PC-3 (cell line): ENCODE data around the gene AATF. TPM values are rescaled to one million over a fixed set of nuclear protein-coding genes. Genes with fewer than 3 reads are reported as not detected.

ENCODE experiments used
- ATAC-seq: fragments of 200-7000 bp; cut with Tn5 transposase; 2 replicates; pipeline ENCODE4 v1.9.1; 2020; ENCODE audit warnings: mild to moderate bottlenecking, moderate library complexity
- BruUV-seq: library from RNA; stranded (reverse); fragments of 400-500 nt; replicated peaks from 2 replicates; lab custom pipeline; 2021; lab: Mats Ljungman, UMichigan
- CTCF ChIA-PET: fragments of 300-600 bp; sonication (Branson Sonifier 250); formaldehyde crosslinking; loops from one replicate; lab custom pipeline; 2022; ENCODE audit warnings: antibody characterized with exemption; lab: Charles Lee
- POLR2A ChIA-PET: fragments of 300-600 bp; sonication (Branson Sonifier 250); formaldehyde crosslinking; loops from one replicate; lab custom pipeline; 2022; ENCODE audit warnings: antibody characterized with exemption; ENCODE audit not compliant: unreplicated experiment; lab: Charles Lee
- DNase-seq: peaks from one replicate; pipeline ENCODE4 v3.0.0-alpha.2; 2015
- H2AFZ ChIP-seq: fragments of 300-600 bp; sonication (generic); 2 replicates; pipeline ENCODE4 v1.6.0; 2016; ENCODE audit warnings: antibody characterized with exemption, low read length
- H3F3A ChIP-seq: fragments of 300-600 bp; sonication (generic); one replicate; pipeline ENCODE4 v1.6.0; 2017; ENCODE audit warnings: antibody characterized with exemption, low read length, control low read depth, mild to moderate bottlenecking; ENCODE audit not compliant: unreplicated experiment
- H3K27ac ChIP-seq: fragments of 300-600 bp; sonication (generic); 2 replicates; pipeline ENCODE4 v1.5.1; 2016; ENCODE audit warnings: mild to moderate bottlenecking, low read length
- H3K27me3 ChIP-seq: fragments of 300-600 bp; sonication (generic); 2 replicates; pipeline ENCODE4 v1.6.1; 2016; ENCODE audit warnings: low read length, mixed read lengths
- H3K36me3 ChIP-seq: fragments of 300-600 bp; sonication (generic); 2 replicates; pipeline ENCODE4 v1.6.1; 2016; ENCODE audit warnings: low read depth, mixed run types, low read length, mixed read lengths
- H3K4me1 ChIP-seq: fragments of 300-600 bp; sonication (generic); 2 replicates; pipeline ENCODE4 v1.5.1; 2016; ENCODE audit warnings: low read length; ENCODE audit not compliant: insufficient read depth
- H3K4me2 ChIP-seq: fragments of 300-600 bp; sonication (generic); 2 replicates; pipeline ENCODE4 v1.6.0; 2016; ENCODE audit warnings: low read length
- H3K4me3 ChIP-seq: fragments of 300-600 bp; sonication (generic); 2 replicates; pipeline ENCODE4 v1.5.1; 2016; ENCODE audit warnings: mild to moderate bottlenecking, low read length, mixed read lengths
- H3K79me2 ChIP-seq: fragments of 300-600 bp; sonication (generic); 2 replicates; pipeline ENCODE4 v1.6.1; 2017; ENCODE audit warnings: low read length, mixed read lengths
- H3K9ac ChIP-seq: fragments of 300-600 bp; sonication (generic); 2 replicates; pipeline ENCODE4 v1.6.0; 2016; ENCODE audit warnings: mild to moderate bottlenecking, low read length
- H3K9me2 ChIP-seq: fragments of 300-600 bp; sonication (generic); replicated peaks from 2 replicates; pipeline ENCODE4 v1.6.1; 2016; ENCODE audit warnings: mixed run types, low read length, mixed read lengths
- H3K9me3 ChIP-seq: fragments of 300-600 bp; sonication (generic); 2 replicates; pipeline ENCODE4 v1.6.1; 2016; ENCODE audit warnings: low read length, mixed read lengths
- H4K20me1 ChIP-seq: fragments of 300-600 bp; sonication (generic); 2 replicates; pipeline ENCODE4 v1.6.1; 2016; ENCODE audit warnings: low read length, mixed read lengths
- CTCF ChIP-seq: fragments of 300-600 bp; sonication (generic); conservative IDR thresholded peaks from 2 replicates; pipeline ENCODE4 v1.5.1; 2017; ENCODE audit warnings: antibody characterized with exemption, low read depth, mild to moderate bottlenecking, low read length
- EZH2 ChIP-seq: fragments of 300-600 bp; sonication (generic); IDR thresholded peaks from one replicate; pipeline ENCODE4 v1.6.1; 2017; ENCODE audit warnings: antibody characterized with exemption, mild to moderate bottlenecking, low read length; ENCODE audit not compliant: unreplicated experiment
- EZH2phosphoT487 ChIP-seq: fragments of 300-600 bp; sonication (generic); IDR thresholded peaks from 2 replicates; pipeline ENCODE4 v1.6.1; 2018; ENCODE audit warnings: mild to moderate bottlenecking, antibody characterized with exemption, low read length, borderline replicate concordance
- intact Hi-C: fragments of 100-400 bp; cut with micrococcal nuclease; formaldehyde crosslinking; loops from 2 replicates; pipeline ENCODE4 v1.9.0; 2023
- microRNA-seq: library from miRNA; unstranded; fragments of <30 nt; microRNA quantifications from one replicate; pipeline ENCODE4 v1.1.0, GENCODE V29; 2020; ENCODE audit not compliant: unreplicated experiment
- total RNA-seq: library from RNA; depleted of rRNA; stranded (reverse); fragments of >200 nt; gene quantifications from 2 replicates; pipeline ENCODE4 v1.2.3, GENCODE V29; 2014; rRNA removed

Gene AATF
- total RNA-seq, 1 experiment from 2014 or later: 25.5 TPM

GRCh38 chr17:37106049-37106448, 157.3 kb downstream of the AATF start:
- BruUV-seq: no TSS peak
- no peak overlapping the region for H3K4me3 ChIP-seq
- H3K9me2 ChIP-seq: no peaks in the 10 kb centered on the region
- no peak overlapping the region for H3K4me2 ChIP-seq
- POLR2A ChIA-PET: no interaction called here
- no peaks in the 10 kb centered on the region for H3K4me1 ChIP-seq
- H3K27me3 ChIP-seq: no peaks in the 10 kb centered on the region
- intact Hi-C loops: loop anchor here (5.0 kb wide), 1 partner anchor 71 kb away; no protein-coding TSS in a partner anchor
- peaks cover 3% of the 10 kb centered on the region; the same call in 1 of the 2 replicates for H3K36me3 ChIP-seq
- no peak overlapping the region for H2AFZ ChIP-seq
- no peak for DNase-seq
- no peak overlapping the region for H3K27ac ChIP-seq
- TF ChIP-seq EZH2phosphoT487: no peak
- no peak for TF ChIP-seq EZH2
- TF ChIP-seq CTCF: no peak
- CTCF ChIA-PET: no interaction called here
- ATAC-seq: no peak
- H3F3A ChIP-seq: no peaks in the 10 kb centered on the region
- H3K9me3 ChIP-seq: no peaks in the 10 kb centered on the region
- H3K9ac ChIP-seq: no peak overlapping the region
- no peaks in the 10 kb centered on the region for H3K79me2 ChIP-seq
- no peaks in the 10 kb centered on the region for H4K20me1 ChIP-seq

Small RNA genes within 50 kb of the gene (microRNA-seq; reads per million reads assigned to microRNA genes)
- gene MIR2909: not detected

Other genes with a start within 250 kb of the AATF start
- gene LHX1, start 11.5 kb upstream of the AATF start, total RNA-seq: not detected in 2 replicates